ENCODE results near the gene EPAS1.

- TF ChIP-seq, protein P1, sequence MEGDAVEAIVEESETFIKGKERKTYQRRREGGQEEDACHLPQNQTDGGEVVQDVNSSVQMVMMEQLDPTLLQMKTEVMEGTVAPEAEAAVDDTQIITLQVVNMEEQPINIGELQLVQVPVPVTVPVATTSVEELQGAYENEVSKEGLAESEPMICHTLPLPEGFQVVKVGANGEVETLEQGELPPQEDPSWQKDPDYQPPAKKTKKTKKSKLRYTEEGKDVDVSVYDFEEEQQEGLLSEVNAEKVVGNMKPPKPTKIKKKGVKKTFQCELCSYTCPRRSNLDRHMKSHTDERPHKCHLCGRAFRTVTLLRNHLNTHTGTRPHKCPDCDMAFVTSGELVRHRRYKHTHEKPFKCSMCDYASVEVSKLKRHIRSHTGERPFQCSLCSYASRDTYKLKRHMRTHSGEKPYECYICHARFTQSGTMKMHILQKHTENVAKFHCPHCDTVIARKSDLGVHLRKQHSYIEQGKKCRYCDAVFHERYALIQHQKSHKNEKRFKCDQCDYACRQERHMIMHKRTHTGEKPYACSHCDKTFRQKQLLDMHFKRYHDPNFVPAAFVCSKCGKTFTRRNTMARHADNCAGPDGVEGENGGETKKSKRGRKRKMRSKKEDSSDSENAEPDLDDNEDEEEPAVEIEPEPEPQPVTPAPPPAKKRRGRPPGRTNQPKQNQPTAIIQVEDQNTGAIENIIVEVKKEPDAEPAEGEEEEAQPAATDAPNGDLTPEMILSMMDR (IDR thresholded peaks at IDR 0.05), result no peak
- TF ChIP-seq POLR2A (IDR thresholded peaks at IDR 0.05), result no peak
- no peak for TF ChIP-seq POLR2AphosphoS5 (IDR thresholded peaks at IDR 0.05)
Observed at GRCh38 chr2:46384457-46384815, 87.2 kb downstream of the EPAS1 start.

Data from breast epithelium (tissue), 3 donors.